NCI-H2227 (cell line): Measurements from ENCODE around the gene KCNJ12.
"Not testable (repeated sequence)": the region's sequence is repeated elsewhere in the genome, so short reads cannot be mapped to it uniquely, and the experiment has no call there.

ENCODE experiments used
- DNase-seq: peaks from one replicate; lab custom pipeline; 2025; ENCODE audit not compliant: unreplicated experiment; lab: John Stamatoyannopoulos, UW

The KCNJ12 gene

GRCh38 chr17:21436883-21437836 lies 61.0 kb downstream of the KCNJ12 start:
- not testable (repeated sequence) for DNase-seq

GRCh38 chr17:21438316-21439014 lies 62.3 kb downstream of the KCNJ12 start:
- DNase-seq: not testable (repeated sequence)

GRCh38 chr17:21439015-21439336 lies 62.8 kb downstream of the KCNJ12 start:
- DNase-seq: not testable (repeated sequence)

GRCh38 chr17:21445091-21445650 lies 69.0 kb downstream of the KCNJ12 start:
- no peak for DNase-seq

GRCh38 chr17:21447552-21447951 lies 71.4 kb downstream of the KCNJ12 start:
- not testable (repeated sequence) for DNase-seq

GRCh38 chr17:21449891-21450290 lies 73.7 kb downstream of the KCNJ12 start:
- not testable (repeated sequence) for DNase-seq

- DNase-seq: no peak
Measured at GRCh38 chr17:21451975-21452374, 75.8 kb downstream of the KCNJ12 start.

GRCh38 chr17:21452377-21453143 lies 76.4 kb downstream of the KCNJ12 start:
- peak; percentile 32 for DNase-seq

- no peak for DNase-seq
Measured at GRCh38 chr17:21453144-21453898, 77.2 kb downstream of the KCNJ12 start.

- DNase-seq: not testable (repeated sequence)
Measured at GRCh38 chr17:21454006-21454405, 77.8 kb downstream of the KCNJ12 start.

- DNase-seq: no peak
Measured at GRCh38 chr17:21454441-21454840, 78.3 kb downstream of the KCNJ12 start.

GRCh38 chr17:21455761-21456160 lies 79.6 kb downstream of the KCNJ12 start:
- DNase-seq: no peak

GRCh38 chr17:21456449-21456848 lies 80.3 kb downstream of the KCNJ12 start:
- not testable (repeated sequence) for DNase-seq

GRCh38 chr17:21457051-21458026 lies 81.2 kb downstream of the KCNJ12 start:
- DNase-seq: peak; percentile 83

GRCh38 chr17:21458054-21458453 lies 81.9 kb downstream of the KCNJ12 start:
- no peak for DNase-seq

- no peak for DNase-seq
Measured at GRCh38 chr17:21459536-21459935, 83.4 kb downstream of the KCNJ12 start.

GRCh38 chr17:21460358-21460757 lies 84.2 kb downstream of the KCNJ12 start:
- DNase-seq: no peak

GRCh38 chr17:21462237-21462636 lies 86.1 kb downstream of the KCNJ12 start:
- DNase-seq: no peak

- no peak for DNase-seq
Measured at GRCh38 chr17:21463204-21463661, 87.1 kb downstream of the KCNJ12 start.
